A549 (cell line): Measurements from ENCODE around the gene TMEM183A.

ENCODE experiments used
- FOSL2 ChIP-seq, 2 experiments: fragments of 450-650 bp in 1 of 2; fragments of >200 bp in 1 of 2; sonication (Bioruptor Twin) in 1 of 2; formaldehyde crosslinking; IDR thresholded peaks; 2 replicates each; pipeline versions ENCODE4 v1.5.0 to v1.6.1; 2016 to 2020; ENCODE audit warnings: mild to moderate bottlenecking in 1 of 2, moderate library complexity in 1 of 2
- TF ChIP-seq, protein P1 (sequence below): fragments of >200 bp; sonication (Bioruptor Twin); formaldehyde crosslinking; IDR thresholded peaks from 3 replicates; pipeline ENCODE4 v1.5.1; 2016

DNA sequence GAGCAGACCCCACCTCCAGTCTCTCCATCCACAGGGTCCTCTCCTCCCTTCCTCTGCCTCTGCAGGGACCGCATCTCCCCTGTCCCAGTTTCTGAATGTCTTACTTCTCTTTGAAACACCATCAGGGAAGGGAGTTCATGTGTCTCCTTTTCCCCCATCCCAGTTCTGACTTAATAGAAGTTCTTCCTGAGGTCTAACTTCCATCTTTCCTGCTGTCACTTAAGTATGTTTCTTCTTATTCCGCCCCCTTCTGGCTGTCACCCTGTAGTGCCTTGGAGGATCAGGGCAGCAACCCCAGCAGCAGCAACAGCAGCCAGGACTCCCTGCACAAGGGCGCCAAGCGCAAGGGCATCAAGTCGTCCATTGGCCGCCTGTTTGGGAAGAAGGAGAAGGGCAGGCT is 49.3 kb downstream of the TMEM183A start:
- TF ChIP-seq FOSL2 (IDR thresholded peaks at IDR 0.05) = no peak
- no peak for TF ChIP-seq FOSL2 (CRISPR knock-in tag; IDR thresholded peaks at IDR 0.05)
- TF ChIP-seq, protein P1, sequence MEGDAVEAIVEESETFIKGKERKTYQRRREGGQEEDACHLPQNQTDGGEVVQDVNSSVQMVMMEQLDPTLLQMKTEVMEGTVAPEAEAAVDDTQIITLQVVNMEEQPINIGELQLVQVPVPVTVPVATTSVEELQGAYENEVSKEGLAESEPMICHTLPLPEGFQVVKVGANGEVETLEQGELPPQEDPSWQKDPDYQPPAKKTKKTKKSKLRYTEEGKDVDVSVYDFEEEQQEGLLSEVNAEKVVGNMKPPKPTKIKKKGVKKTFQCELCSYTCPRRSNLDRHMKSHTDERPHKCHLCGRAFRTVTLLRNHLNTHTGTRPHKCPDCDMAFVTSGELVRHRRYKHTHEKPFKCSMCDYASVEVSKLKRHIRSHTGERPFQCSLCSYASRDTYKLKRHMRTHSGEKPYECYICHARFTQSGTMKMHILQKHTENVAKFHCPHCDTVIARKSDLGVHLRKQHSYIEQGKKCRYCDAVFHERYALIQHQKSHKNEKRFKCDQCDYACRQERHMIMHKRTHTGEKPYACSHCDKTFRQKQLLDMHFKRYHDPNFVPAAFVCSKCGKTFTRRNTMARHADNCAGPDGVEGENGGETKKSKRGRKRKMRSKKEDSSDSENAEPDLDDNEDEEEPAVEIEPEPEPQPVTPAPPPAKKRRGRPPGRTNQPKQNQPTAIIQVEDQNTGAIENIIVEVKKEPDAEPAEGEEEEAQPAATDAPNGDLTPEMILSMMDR = no peak
